ENCODE data around the gene LAMA4. TPM values are rescaled to one million over a fixed set of nuclear protein-coding genes. Genes with fewer than 3 reads are reported as not detected.

LAMA4 gene
- total RNA-seq, 1 donor from 2014 or later, result 456 TPM

GRCh38 chr6:112191509-112192020 lies 62.8 kb downstream of the LAMA4 start:
- no peak for DNase-seq (ENCODE audit: low read depth in 2 of 2)

DNA sequence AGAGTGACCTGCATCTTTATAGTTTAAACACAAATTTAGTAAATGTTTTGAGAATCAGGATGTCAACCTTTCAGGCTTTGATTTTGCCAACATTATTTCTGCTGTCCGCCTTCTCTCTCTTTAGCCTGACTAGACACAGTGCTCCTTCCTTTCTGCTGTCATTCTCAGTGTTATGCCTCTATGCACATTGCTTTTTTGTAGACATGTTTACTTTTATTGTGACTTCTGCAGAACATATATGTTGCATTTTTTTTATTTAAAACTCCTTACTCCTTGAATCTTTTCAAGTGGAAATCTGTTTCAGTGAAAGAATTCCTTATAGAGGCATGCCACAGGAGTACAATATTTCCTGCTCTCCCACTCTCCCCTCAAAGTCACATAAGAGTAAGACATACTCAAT lies 64.2 kb downstream of the LAMA4 start:
- DNase-seq (ENCODE audit: low read depth in 2 of 2), result no peak

DNA sequence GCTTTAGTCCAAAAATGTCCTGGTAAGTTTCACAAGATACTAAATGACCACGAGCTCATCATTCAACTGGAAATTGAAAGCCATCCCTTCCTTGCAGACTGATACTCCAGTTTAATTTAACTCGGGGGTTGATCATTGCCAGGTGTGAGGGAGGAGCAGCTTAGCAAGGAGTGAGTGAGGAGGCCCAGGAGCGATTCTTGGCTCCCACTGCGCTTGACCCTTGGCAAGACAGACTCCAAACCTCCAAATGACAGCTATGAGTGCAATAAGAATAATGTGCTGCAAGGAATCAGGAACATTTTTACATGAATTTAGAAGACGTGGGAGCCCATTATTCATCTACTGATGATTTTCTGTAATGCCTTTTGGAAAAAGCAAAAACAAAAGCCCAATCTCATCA lies 64.9 kb downstream of the LAMA4 start:
- no peak for DNase-seq (ENCODE audit: low read depth in 2 of 2)

DNA sequence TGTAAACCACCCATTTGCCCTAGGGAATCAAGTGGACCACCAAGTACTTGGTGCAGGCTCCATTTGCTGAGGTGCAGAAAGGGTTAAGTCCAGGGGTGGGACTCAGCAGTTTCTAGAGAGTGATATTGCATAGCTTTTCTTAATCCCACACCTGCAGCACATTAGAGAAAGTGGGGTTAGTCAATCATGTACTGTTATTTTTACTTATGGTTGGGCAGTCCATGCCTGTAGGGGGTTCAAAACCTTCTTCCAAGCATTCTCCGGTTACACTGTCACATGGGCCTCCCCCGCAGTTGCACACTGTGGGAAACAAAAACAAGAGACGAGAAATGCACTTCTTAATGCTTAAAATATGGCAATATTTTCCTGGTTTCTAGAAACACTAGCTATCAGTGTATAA lies 65.5 kb downstream of the LAMA4 start:
- DNase-seq (ENCODE audit: low read depth in 2 of 2), result no peak

- DNase-seq (ENCODE audit: low read depth in 2 of 2), result peak in 1 of 2 donors; percentile 57
Observed at GRCh38 chr6:112187736-112188135, 66.6 kb downstream of the LAMA4 start.

- no peak for DNase-seq (ENCODE audit: low read depth in 2 of 2)
Observed at GRCh38 chr6:112184951-112185350, 69.4 kb downstream of the LAMA4 start.

- DNase-seq (ENCODE audit: low read depth in 2 of 2), result peak in 1 of 2 donors; percentile 44
Observed at GRCh38 chr6:112183271-112183671, 71.1 kb downstream of the LAMA4 start.

DNA sequence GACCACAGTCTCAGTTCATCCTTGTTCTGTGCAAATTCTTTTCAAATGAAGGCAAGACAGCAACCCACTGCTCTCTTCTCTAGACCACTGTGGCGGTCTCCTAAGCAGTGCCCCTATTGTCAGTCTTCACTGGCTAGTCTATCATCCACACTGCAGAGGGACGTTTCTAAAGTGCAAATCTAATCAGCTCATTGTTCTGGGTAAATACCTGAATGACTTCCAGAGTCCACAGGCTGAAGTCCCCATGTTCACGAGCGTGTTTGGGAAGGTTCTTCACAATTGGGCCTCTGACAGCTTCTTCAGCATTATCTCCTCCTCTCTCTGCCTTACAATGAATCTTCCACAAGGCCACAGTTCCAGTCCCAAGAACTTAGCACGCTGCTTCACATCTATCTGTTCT lies 73.2 kb downstream of the LAMA4 start:
- DNase-seq (ENCODE audit: low read depth in 2 of 2), result no peak

- peak; percentile 86 to 94 for DNase-seq (ENCODE audit: low read depth in 2 of 2)
Observed at GRCh38 chr6:112180095-112180820, 74.1 kb downstream of the LAMA4 start.

- DNase-seq (ENCODE audit: low read depth in 2 of 2), result peak in 1 of 2 donors; percentile 53
Observed at GRCh38 chr6:112179631-112180030, 74.7 kb downstream of the LAMA4 start.

- no peak for DNase-seq (ENCODE audit: low read depth in 2 of 2)
Observed at GRCh38 chr6:112178846-112179245, 75.5 kb downstream of the LAMA4 start.

DNA sequence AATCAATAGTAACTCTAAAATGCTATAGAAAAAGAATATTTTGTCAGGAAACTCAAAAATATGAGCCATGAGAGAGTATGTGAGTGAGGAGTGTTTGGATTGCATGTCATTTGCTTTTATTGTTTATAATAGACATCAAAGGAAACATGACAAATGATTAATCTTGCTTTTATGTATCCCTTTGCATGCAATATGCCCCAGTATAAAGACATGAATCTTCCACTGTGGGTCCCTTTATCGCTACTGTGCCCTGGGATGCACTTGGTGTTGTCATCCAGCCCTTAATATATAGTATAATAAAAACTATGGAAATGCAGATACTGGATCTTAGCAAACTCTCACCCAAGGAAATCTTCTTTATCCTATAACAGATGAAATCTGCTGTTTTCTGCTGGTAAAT lies 77.3 kb downstream of the LAMA4 start:
- DNase-seq (ENCODE audit: low read depth in 2 of 2), result no peak

DNA sequence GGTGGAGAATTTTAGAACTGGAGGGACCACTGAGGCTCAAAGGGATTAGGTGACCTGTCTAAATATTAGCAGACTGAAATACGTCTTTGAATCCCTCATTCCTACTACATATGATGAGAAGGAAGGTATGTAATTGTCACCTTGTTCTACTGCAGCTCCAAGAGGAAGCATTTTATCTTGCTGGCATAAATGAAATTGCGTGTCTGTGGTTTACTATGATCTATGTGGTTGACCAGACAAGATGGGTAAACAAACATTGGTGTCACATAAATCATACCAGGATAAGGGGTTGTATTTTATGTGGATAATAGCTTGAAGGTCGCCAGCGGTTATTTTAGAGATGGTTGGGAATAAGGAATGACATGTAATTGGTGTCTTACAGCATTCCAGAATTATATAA lies 78.2 kb downstream of the LAMA4 start:
- no peak for DNase-seq (ENCODE audit: low read depth in 2 of 2)

DNA sequence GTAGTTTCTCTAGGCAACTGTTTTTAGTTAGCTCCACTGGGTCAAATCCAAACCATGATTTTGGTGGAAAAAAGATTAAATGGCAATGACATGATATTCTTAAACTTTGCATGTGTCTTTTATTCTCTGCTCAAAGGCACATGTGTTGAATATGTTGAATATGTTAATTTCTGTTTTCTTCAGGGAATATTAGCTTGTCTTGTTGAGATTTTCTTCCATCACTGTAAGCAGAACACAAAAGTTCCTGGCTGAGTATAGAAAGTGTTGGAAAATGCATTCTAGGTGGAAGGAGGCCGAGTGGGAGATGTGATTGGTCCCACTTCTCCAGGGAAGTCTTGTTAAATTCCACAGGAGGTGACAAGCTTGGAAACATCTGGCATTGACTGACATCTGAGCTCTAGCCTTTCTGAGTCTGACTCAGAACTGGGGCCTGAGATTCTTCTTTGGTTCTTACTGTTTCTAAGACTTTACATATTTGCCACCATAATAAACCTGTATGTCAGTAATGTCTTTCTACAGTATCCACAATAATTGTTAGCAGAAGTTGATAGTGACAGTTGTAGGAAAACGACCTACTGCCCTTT lies 81.1 kb downstream of the LAMA4 start:
- peak in 1 of 2 donors; percentile 56 for DNase-seq (ENCODE audit: low read depth in 2 of 2)

DNA sequence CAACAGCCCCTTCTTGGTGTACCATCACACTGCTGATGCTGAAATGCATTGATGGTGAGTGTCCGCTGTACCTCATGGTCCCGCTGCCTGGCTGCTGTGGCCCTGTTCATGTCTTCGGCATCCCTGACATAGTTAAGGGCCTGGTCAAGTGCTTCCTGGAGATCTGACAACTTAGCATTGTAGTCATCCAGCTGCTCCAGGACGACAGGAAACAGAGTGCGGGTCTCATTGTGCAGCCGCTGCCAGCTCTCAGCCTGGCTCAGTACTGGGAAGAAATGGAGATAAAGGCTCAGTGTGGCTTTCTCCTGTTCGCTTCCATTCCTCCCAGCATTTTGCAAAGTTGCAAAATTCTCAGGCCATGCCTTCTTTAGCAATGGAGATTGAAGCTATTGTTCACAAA lies 81.8 kb downstream of the LAMA4 start:
- DNase-seq (ENCODE audit: low read depth in 2 of 2), result peak in 1 of 2 donors; percentile 69

DNA sequence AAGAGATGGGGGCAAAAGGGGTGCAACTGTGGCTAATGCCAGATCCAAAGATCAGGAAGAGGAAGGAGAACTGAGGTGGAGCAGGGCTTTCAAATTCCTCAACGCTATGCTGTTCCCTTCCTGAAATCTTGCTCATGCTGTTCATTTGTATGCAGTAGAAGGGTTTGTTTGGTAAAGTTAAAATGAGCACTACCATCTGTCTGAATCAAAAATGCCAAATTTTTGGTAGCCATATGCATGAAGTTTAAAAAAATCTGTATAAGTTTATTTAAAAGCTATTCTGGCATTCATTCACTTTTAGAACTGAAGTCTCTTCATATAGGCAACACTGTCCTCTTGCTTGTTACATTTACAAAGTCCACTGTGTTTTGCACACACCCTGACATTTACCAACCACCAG lies 84.8 kb downstream of the LAMA4 start:
- no peak for DNase-seq (ENCODE audit: low read depth in 2 of 2)

GRCh38 chr6:112163295-112164257 lies 90.8 kb downstream of the LAMA4 start:
- peak; percentile 45 to 47 for DNase-seq (ENCODE audit: low read depth in 2 of 2)

GRCh38 chr6:112160745-112161144 lies 93.6 kb downstream of the LAMA4 start:
- DNase-seq (ENCODE audit: low read depth in 2 of 2), result no peak

DNA sequence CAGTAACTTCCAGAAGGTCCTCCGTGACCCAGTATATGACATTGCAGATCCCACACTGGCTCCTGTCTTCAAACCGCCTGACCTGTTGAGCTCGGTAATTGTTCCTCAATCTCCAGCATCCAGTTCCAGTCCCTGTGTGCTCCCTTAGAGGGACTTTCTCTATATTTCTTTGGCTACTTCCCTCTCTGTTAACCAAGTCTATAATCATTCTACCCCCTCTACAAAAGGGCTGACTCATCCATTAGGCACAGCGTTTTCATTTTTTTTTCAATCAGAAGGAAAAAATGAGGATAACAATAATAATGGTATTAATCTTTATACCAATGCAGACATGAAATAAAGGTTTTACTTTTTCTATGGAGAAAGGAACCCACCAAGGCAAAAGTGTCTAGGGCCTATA lies 97.7 kb downstream of the LAMA4 start:
- DNase-seq (ENCODE audit: low read depth in 2 of 2), result peak in 1 of 2 donors; percentile 48

- DNase-seq (ENCODE audit: low read depth in 2 of 2), result peak in 1 of 2 donors; percentile 88
Observed at GRCh38 chr6:112155886-112156285, 98.5 kb downstream of the LAMA4 start.

DNA sequence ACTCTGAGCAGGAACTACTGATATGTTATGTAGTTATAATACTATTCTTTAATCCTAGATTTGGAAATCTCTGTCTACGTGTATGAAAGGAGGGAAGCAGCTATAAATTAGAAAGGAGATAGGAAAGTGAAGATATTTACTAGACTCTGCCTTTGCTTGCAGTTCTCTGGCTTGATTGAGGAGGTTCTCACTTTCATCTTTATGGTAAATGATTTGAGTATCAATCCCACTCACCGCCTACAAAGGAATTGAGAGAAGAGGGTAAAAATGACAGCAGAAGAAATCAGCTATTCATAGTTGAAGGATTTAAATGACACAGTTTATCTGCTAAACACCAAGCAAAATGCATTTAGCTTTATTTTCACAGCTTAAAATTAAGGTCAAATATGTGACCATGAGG lies 99.7 kb downstream of the LAMA4 start:
- DNase-seq (ENCODE audit: low read depth in 2 of 2), result no peak
